HG03460 (cell line): Measurements from ENCODE around the gene MAN1A2.
"Not testable (repeated sequence)": the region's sequence is repeated elsewhere in the genome, so short reads cannot be mapped to it uniquely, and the experiment has no call there.

Experiments used
- ATAC-seq: cut with Tn5 transposase; IDR thresholded peaks from one replicate; pipeline ENCODE4 v1.9.1; 2021; ENCODE audit not compliant: unreplicated experiment

MAN1A2 gene

DNA sequence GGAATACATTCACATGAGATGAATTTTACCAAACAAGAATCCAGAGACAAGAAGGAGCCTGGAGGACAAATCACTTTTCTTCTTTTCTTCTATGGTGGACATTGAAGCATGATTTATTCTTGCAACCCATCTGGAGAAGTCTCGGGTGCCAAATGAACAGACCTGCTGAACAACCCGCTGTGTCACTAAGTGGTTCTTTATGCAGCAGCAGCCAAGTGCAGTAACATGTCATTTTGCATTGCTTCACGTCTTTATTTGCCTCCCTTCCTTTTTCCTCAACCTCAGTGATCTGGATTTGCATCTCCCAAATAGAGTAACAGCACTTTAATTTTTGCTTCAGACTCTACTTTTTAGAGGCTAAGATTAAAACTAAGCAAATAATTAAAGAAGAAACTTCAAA, 188.6 kb downstream of the MAN1A2 start:
- no peak for ATAC-seq

DNA sequence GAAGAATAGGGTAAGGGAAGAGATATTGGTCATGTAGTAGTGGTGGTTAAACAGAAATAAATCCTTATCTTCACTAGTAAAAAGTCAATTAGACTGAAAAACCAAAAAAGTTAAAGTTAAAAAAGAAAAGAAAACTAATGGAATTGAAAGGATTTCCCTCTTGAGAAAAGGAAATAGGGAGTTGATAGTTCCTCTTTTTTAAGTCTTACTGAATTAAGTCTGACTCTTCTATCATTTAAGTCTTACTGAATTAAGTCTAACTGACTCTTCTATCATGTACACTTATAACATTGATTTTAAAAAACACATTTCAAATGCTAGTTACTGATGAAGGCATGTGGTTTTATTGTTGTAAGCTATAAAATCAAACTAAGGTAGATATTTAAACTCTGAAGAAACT, 189.1 kb downstream of the MAN1A2 start:
- no peak for ATAC-seq

DNA sequence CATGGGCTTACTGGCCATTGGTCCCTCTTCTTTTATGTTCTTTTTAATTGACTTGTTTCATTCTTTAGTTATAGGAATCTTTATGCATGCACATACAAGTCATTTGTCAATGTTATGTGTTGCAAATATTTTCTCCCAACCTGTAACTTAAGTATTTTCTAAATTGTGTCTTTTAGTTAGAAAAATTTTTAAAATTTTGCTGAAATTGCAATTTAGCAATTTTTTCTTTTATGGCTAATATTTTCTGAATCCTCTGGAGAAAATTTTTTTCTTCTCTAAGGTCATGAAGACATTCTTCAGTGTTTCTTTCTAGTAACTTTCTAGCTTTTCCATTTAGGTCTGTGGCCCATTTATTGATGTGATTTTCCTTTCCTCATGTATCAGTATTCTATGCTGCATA, 189.7 kb downstream of the MAN1A2 start:
- no peak for ATAC-seq

DNA sequence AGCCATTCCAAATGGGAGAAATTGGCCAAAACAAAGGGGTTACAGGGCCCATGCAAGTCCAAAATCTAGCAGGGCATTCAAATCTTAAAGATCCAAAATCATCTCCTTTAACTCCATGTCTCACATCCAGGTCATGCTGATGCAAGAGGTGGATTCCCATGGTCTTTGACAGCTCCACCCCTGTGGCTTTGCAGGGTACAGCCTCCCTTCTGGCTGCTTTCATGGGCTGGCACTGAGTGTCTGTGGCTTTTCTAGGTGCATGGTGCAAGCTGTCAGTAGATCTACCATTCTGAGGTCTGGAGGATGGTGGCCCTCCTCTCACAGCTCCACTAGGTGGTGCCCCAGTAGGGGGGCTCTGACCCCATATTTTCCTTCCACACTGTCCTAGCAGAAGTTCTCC, 191.2 kb downstream of the MAN1A2 start:
- not testable (repeated sequence) for ATAC-seq

DNA sequence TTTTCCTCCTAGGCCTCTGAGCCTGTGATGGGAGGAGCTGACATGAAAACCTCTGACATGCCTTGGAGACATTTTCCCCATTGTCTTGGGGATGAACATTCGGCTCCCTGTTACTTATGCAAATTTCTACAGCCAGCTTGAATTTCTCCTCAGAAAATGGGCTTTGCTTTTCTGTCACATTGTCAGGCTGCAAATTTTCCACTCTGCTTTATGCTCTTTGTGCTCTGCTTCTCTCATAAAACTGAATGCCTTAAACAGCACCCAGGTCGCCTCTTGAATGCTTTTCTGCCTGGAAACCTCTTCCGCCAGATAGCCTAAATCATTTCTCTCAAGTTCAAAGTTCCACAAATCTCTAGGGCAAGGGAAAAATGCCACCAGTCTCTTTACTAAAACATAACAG, 191.9 kb downstream of the MAN1A2 start:
- ATAC-seq = no peak

DNA sequence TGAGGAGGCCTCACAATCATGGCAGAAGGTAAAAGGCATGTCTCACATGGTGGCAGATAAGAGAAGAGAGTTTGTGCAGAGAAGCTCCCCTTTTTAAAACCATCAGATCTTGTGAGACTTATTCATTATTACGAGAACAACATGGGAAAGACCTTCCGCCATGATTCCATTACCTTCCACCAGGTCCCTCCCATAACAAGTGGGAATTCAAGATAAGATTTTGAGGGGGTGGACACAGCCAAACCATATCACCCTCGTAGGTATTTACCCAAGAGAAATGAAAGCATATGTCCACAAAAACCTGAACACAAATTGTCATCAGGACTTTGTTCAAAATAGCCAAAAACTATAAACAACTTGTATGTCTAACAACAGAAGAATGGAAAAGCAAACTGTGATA, 192.7 kb downstream of the MAN1A2 start:
- no peak for ATAC-seq

DNA sequence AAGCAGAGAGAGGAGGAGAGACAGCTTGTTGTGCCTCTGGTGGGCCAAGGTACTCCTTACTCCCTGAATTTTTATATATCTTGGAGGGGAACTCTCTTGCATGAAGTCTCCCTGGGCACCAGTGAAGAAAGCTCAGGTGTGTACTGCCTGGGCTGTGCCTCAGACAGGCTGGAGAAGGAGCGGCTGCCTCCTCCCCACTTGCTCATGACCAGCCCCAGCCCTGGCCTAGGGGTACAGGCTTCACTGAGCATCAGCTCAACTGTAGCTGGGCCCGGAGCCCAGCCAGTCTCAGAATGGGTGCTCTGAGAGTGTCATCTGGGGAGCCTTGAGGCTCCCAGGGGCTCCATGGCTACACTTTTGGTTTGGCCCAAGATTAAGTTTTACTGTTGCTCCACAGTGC, 193.8 kb downstream of the MAN1A2 start:
- ATAC-seq = no peak

DNA sequence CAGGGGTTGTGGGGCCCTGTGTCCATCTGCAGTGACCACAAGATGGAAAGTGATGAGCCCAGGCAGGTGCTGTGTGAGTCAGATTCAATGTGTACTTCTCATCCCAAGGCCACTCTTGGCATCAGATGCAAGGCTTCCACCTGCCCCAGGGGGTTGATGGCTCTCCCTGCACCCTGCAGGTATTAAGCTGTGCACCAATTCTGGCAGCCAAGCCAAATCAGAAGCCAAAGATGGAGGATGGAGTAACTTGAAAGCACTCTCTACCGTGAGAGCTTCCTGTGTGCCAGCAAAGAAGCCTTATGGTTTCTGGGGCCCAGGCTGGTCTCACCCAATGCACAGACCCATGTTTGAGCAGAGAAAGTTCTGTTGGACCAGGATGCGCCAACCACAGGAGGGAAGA, 194.3 kb downstream of the MAN1A2 start:
- no peak for ATAC-seq

DNA sequence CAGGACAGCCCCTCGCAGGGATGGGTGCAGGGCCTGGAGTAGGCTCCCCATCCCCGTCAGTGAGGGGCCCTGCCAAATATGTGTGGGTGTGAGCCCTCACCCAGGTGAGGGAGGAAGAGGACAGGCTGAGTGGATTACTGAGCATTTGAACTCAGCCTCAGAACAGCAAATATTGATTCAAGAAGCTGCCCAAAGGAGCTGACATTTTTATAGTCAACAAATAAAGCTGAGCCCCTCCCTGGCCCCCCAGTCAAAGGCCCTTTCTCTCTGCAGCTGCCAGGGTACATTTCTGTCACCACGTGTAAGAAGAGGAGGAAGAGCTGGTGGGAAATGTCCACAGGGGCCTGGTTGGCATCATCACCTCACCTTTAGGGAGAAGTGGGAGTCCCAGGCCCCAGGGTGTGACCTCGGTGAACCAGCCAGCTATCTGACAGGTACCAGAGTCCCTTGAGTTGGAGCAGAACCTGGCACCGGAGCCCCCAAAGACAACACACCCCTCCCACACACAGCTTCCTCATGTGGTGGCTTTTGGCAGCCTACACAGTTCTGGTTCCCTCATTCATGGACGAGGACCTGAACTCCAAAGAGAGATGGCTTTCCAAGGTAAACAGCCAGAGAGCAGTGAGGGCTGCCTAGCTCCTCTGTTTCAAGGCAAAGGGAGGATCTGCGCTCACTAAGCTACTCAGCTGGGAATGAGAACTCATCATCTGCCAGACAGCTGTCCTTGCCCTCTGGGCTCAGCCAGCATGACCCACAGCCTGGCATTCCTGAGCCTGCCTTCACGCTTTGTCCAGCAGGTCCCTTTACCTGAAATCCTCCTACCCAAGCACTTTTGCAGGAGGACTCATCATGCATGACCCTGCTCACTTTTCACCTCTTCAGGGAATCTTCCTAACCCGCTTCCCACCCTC, 195.6 kb downstream of the MAN1A2 start:
- ATAC-seq = no peak

DNA sequence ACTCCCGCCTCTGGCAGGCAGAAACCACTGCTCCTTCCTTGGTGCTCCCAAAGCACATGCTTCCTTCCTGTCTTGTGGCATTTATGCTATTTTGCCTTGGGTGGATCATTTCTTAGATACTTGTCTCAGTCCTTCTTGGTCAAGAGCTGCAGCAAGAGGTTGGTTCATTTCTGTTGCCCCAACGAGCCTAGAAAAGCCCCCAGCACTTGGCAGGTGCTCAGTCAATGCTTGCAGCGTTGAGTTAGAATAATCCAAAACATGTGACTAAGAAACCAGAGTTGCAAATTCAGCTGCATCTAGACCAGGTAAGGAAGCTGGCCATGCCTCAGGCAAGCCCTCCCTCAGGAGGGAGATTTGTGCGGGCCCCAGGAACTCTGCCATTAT, 196.2 kb downstream of the MAN1A2 start:
- no peak for ATAC-seq

DNA sequence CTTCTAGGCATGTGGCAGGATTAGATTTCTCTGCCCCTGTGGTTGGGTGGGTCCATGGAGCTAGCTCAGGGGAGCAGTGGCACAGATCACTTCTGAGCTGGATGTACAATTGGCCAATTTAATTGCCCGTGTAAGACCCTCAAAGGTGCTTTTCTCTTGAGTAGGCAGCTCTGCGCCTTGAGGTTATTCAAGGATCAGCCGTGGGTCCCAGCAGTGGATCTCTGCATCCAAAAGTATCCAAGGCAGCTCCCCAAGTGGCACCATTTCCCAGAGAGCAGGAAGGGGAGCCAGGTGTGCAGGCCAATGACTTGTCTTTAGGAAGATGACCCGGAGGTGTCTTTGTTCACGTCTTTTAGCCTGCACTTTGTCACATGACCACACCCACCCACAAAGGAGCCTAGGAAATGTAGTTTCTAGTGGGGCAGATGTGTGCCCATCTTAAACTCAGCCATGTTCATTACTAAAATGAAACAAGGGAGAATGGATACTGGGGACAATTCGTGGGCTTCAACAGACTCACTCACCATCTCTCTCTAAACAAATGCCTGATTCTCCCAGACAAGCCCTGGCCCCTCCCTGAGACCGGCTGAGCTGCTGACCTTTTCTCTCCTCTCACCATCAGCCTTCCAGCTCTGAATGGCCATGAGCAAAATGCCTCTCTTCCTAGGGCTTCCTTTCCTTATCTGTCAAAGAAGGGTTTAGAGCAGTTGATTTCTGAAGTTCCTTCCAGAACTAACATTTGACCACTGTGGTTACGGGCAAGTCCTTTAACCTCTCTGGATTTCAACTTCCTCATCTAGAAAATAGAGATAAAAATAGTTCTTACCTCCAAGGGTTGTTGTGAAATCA, 197.2 kb downstream of the MAN1A2 start:
- no peak for ATAC-seq

DNA sequence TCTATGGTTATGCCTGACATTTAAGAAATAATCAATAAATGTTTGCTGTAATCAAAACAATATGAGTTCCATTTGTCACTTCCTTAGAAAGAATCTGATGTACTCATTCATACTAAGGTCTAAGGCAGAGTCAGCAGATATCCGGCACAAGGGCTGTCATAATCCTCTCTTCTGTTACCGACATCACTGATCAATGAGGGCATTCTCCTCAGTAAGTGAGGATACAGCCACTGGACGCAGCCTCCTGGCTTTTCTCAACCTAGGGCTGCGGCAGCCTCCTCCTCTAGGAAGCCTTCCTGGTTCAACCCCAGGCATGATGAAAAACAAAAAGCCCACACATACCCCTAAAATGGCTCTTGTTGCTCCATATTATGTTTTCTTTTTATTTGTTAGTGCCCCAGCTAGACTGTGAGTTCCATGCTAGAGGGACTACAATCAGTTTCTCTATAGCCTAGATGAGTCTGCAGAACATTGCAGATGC, 197.9 kb downstream of the MAN1A2 start:
- no peak for ATAC-seq

DNA sequence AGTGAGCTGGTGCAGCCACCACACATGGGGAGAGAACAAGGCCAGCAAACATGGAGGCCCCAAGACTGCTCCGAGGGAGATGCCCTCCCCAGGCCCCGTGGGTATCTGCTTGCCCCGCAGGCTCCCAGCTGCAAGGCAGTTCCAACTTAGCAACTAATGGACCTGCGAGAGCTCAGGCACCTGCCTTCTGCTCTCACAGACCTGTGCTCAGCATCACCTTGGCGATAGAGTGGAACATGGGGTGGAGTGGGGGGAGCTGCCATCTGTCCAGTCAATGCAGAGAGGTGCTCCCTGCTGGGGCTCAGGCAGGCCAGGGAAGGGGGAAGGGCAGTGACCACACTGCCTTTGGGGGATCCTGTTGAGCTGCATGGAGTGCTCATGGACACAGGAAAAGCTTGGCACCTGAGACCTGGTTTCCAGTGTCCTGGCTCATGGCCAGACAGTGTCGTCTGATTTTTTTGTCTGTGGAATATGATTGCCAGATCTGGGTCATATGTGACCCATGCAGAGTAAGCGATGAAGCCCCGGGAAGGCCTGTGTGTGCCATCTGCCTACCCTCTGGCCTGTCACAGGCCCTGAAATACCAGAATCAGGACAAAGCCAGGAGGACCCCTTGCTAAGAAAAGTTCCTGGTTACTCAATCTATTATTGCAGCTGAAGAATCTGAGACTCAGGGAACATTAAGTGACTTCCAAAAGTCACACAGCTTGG, 198.7 kb downstream of the MAN1A2 start:
- ATAC-seq = no peak

DNA sequence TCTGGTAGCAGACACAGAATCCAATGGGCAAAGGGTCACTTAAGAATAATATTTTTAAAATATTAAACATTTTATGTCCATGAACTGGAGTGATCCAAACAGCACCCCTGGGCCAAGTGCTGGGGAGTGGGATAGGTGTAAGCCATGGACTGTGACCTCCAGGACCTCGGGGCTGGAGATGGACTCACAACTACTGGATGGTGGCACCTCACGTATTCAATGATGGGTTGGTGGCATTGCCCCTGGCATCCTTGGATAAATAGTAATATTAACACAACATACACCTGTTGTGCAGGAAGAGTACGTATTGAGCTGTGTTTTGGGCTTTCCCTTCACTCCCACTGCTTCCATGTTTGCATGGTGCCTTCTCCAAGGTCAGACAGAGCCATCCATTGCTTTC, 199.3 kb downstream of the MAN1A2 start:
- ATAC-seq = no peak

DNA sequence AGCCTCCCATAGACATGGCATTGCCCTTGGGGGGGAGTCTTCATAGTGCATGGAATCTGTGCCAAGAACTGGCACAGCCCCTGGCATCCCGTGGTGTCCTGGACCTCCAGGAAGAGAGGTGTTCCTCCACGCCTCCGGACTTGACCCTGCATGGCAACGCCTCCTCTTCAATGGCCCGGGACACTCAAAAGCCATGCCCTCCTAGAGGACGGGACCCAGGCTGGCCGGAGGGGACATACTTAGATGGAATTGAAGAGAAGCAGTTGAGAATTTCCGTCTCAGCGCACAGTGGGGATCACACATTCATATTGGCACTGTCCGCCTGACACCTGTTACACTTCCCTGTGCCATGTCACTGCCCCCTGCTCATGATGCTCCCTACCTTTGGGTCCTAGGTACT, 200.2 kb downstream of the MAN1A2 start:
- ATAC-seq = no peak

DNA sequence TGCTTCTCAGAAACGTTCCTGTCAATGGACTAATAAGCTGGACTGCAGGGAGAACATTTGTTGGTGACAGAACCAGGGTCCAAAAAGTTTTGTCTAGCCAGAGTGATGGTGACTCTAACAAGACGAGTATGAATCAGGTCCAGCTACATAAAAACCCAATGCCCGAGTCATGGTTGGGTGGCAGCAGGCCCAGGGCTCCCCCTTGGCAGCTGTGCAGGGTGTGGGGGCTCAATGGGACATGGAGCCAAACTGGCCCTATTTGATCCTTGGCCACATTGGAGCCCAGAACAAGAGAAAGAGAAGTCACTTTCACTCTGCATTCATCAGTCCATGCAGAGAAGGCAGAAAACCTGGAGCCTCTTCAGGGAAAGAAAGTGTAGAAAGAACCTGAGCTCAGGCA, 200.7 kb downstream of the MAN1A2 start:
- ATAC-seq = no peak

DNA sequence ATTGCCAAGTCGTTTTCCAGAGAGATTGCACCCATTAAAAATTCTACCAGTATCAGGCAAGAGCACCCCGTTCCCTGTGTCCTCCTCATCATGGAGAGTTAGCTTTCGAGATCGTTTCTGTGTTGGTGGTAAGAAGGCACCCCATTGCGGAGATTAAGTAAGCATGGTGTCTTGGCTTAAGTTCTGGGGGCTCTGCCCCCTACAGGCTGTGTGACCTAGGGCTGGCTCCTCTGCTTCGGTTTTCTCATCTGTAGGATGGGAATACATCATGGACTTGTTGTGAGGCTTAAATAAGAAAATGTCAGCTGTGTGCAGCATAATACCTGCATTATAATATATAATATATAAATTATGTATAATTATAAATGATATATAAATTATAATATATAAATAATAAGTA, 201.8 kb downstream of the MAN1A2 start:
- ATAC-seq = no peak

DNA sequence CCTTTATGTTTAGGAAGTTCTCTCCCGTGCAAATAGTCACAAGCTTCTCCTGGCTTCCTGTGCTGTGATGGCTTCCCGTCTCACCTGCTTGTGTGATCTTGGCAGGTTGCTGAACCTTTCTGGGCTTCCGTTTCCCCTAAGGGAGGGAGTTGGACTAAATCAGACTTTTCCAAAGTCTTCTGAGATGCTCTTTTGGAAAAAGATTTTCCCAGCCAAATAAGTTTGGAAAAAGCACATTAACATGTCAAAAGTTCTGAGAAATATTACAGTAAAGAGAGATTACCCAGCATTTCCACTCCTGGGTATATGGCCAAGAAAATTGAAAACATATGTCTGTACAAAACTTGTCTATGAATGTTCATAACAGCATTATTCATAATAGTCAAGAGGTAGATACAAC, 202.6 kb downstream of the MAN1A2 start:
- no peak for ATAC-seq

DNA sequence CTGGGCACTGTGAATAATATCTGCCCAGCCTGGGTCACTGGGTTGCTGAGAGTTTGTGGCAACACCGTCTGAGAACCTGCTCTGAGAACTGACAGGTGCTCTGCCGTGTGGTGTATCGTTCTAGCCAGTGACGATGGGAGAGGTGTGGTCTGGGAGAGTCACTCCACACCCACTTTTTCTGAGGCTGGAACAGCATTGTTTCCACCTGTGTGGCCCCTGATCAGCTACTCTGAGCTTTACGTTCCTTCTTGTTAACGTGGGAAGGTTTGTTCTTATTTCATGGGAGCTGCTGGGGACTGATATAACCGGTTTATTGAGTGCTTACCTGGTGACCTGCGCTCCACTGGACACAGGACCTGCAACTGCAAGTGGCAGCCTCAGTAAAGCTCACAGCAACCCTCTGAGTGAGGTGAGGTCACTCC, 203.8 kb downstream of the MAN1A2 start:
- ATAC-seq = no peak

DNA sequence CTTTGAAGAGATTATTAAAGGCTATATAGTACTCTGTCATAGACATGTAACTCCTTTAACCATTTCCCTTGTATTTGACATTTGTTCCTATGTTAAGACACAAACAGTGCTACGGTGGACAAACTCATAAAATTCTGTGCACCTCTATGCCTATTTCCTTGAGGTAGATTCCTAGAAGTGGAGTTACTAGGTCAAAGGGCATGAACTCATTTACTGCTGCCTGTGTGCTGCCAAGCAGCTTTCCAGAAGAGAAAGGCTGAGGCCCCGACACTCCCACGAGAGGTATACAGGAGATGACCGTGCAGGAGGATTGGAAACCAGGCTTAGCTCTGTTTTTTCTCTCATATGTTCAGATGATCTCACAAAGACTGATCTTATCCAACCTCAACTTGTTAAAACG, 204.2 kb downstream of the MAN1A2 start:
- ATAC-seq = no peak

DNA sequence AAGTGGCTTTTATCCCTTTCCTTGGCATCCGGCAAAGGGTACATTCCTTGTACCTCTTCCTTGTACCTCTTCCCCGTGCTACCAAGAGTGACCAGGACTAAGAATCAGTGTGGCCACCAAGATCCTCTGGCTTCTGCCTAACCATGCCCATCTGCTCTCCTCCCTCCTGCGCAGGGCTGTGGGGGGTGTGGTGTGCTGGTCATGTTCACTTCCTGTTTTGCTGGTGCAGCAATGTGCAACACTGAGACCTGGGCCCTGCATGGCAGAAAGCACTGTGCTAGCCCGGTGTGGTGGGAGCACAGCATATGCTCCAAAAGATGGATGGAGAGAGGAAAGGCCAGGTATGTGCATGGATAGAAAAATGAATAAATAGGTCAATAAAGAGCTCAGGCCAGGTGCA, 205.3 kb downstream of the MAN1A2 start:
- no peak for ATAC-seq
